LNCAP (cell line): ENCODE data around the gene KATNAL2.

Source experiments
- CTCF ChIP-seq: fragments of 450-650 bp; IDR thresholded peaks from 2 replicates; pipeline ENCODE4 v1.5.1; 2017; ENCODE audit warnings: mild to moderate bottlenecking

Gene KATNAL2

GRCh38 chr18:47036298-47036874, 119.0 kb downstream of the KATNAL2 start:
- peak; percentile 76 for TF ChIP-seq CTCF

- TF ChIP-seq CTCF, result no peak
Measured at GRCh38 chr18:47036927-47037578, 119.7 kb downstream of the KATNAL2 start.

GRCh38 chr18:47040982-47041381, 123.6 kb downstream of the KATNAL2 start:
- TF ChIP-seq CTCF, result no peak

- peak; percentile 83 for TF ChIP-seq CTCF
Measured at GRCh38 chr18:47050468-47050867, 133.1 kb downstream of the KATNAL2 start.

- TF ChIP-seq CTCF, result no peak
Measured at GRCh38 chr18:47054369-47054768, 137.0 kb downstream of the KATNAL2 start.

- no peak for TF ChIP-seq CTCF
Measured at GRCh38 chr18:47062471-47062870, 145.1 kb downstream of the KATNAL2 start.

- TF ChIP-seq CTCF, result no peak
Measured at GRCh38 chr18:47063096-47063495, 145.7 kb downstream of the KATNAL2 start.
